Hepatocyte (in vitro differentiated cells): Measurements from ENCODE around the gene FTSJ1.

Source experiments
- CTCF ChIP-seq: fragments of 200-600 bp; sonication (generic); IDR thresholded peaks from 2 replicates; pipeline ENCODE4 v1.5.1; 2016; ENCODE audit warnings: antibody characterized with exemption, mild to moderate bottlenecking; ENCODE audit not compliant: poor library complexity
- EZH2 ChIP-seq: fragments of 200-600 bp; sonication (generic); IDR thresholded peaks from 2 replicates; pipeline ENCODE4 v1.6.1; 2016; ENCODE audit warnings: antibody characterized with exemption, mild to moderate bottlenecking, borderline replicate concordance
- EZH2phosphoT487 ChIP-seq: fragments of 200-600 bp; sonication (generic); IDR thresholded peaks from one replicate; pipeline ENCODE4 v1.6.1; 2018; ENCODE audit warnings: antibody characterized with exemption, mild to moderate bottlenecking, low read depth, moderate library complexity; ENCODE audit not compliant: unreplicated experiment, severe bottlenecking

GRCh38 chrX:48504261-48504660 is 28.3 kb downstream of the FTSJ1 start:
- TF ChIP-seq CTCF (no peak), EZH2 (no peak), EZH2phosphoT487 (no peak)
